ENCODE results near the gene CACNG1. TPM values are rescaled to one million over a fixed set of nuclear protein-coding genes. Genes with fewer than 3 reads are reported as not detected.

CACNG1 gene
- polyA plus RNA-seq, 1 donor from 2014 or later = 0.77 TPM

- Histone ChIP-seq H3K27ac (ENCODE audit: low read length) (no peak overlapping the region), H3K4me3 (ENCODE audit: low read length) (no peak overlapping the region), H3F3A (ENCODE audit: insufficient read depth, low read length, poor library complexity, severe bottlenecking) (peaks cover 2% of the 10 kb centered on the region), H3K9me3 (ENCODE audit: low read length) (no peaks in the 10 kb centered on the region), H3K79me2 (replicated peaks; ENCODE audit: insufficient read depth, low read length) (no peaks in the 10 kb centered on the region), H3K36me3 (ENCODE audit: insufficient read depth, low read length) (no peaks in the 10 kb centered on the region), H2AFZ (ENCODE audit: low read depth, low read length) (no peak overlapping the region), H3K4me2 (ENCODE audit: low read length) (no peak overlapping the region), H4K20me1 (ENCODE audit: insufficient read depth) (no peaks in the 10 kb centered on the region), H3K27me3 (ENCODE audit: insufficient read depth, low read depth, low read length) (no peaks in the 10 kb centered on the region), H3K9ac (ENCODE audit: low read length) (no peak overlapping the region), H3K9me2 (ENCODE audit: insufficient read depth, low read length) (no peaks in the 10 kb centered on the region)
- TF ChIP-seq RAD21 (conservative IDR thresholded peaks at IDR 0.05) = no peak
- TF ChIP-seq POLR2AphosphoS5 (IDR thresholded peaks at IDR 0.05) = no peak
- no peak for TF ChIP-seq EZH2 (IDR thresholded peaks at IDR 0.05; ENCODE audit: borderline replicate concordance, insufficient read depth, low read length, poor library complexity, severe bottlenecking)
- TF ChIP-seq REST (IDR thresholded peaks at IDR 0.05; ENCODE audit: borderline replicate concordance) = no peak
- TF ChIP-seq EP300 (conservative IDR thresholded peaks at IDR 0.05; ENCODE audit: poor library complexity, severe bottlenecking) = no peak
- no peak for TF ChIP-seq TAF1 (IDR thresholded peaks at IDR 0.05; ENCODE audit: low read depth)
- TF ChIP-seq CTCF (IDR thresholded peaks at IDR 0.05; ENCODE audit: poor library complexity, severe bottlenecking) = no peak
- no peak for TF ChIP-seq MXI1 (conservative IDR thresholded peaks at IDR 0.05; ENCODE audit: poor library complexity, severe bottlenecking)
Measured at GRCh38 chr17:67079491-67079890, 35.1 kb downstream of the CACNG1 start.

- Histone ChIP-seq H3K4me3 (ENCODE audit: low read length) (no peak overlapping the region), H3F3A (ENCODE audit: insufficient read depth, low read length, poor library complexity, severe bottlenecking) (peaks cover 2% of the 10 kb centered on the region), H3K27ac (ENCODE audit: low read length) (no peak overlapping the region), H3K36me3 (ENCODE audit: insufficient read depth, low read length) (no peaks in the 10 kb centered on the region), H3K4me2 (ENCODE audit: low read length) (no peak overlapping the region), H3K27me3 (ENCODE audit: insufficient read depth, low read depth, low read length) (no peaks in the 10 kb centered on the region), H3K9ac (ENCODE audit: low read length) (no peak overlapping the region), H4K20me1 (ENCODE audit: insufficient read depth) (no peaks in the 10 kb centered on the region), H3K79me2 (replicated peaks; ENCODE audit: insufficient read depth, low read length) (no peaks in the 10 kb centered on the region), H2AFZ (ENCODE audit: low read depth, low read length) (no peak overlapping the region), H3K9me3 (ENCODE audit: low read length) (no peaks in the 10 kb centered on the region), H3K9me2 (ENCODE audit: insufficient read depth, low read length) (no peaks in the 10 kb centered on the region)
- TF ChIP-seq TAF1 (IDR thresholded peaks at IDR 0.05; ENCODE audit: low read depth) (no peak), EZH2 (IDR thresholded peaks at IDR 0.05; ENCODE audit: borderline replicate concordance, insufficient read depth, low read length, poor library complexity, severe bottlenecking) (no peak), CTCF (IDR thresholded peaks at IDR 0.05; ENCODE audit: poor library complexity, severe bottlenecking) (no peak), RAD21 (conservative IDR thresholded peaks at IDR 0.05) (no peak), POLR2AphosphoS5 (IDR thresholded peaks at IDR 0.05) (no peak), SMC3 (conservative IDR thresholded peaks at IDR 0.05; ENCODE audit: poor library complexity) (no peak), EP300 (conservative IDR thresholded peaks at IDR 0.05; ENCODE audit: poor library complexity, severe bottlenecking) (no peak), MXI1 (conservative IDR thresholded peaks at IDR 0.05; ENCODE audit: poor library complexity, severe bottlenecking) (no peak), REST (IDR thresholded peaks at IDR 0.05; ENCODE audit: borderline replicate concordance) (no peak)
Measured at GRCh38 chr17:67080804-67081203, 36.5 kb downstream of the CACNG1 start.

Data from neural cell (in vitro differentiated cells).